ENCODE measurements around the gene JPH3. TPM values are rescaled to one million over a fixed set of nuclear protein-coding genes. Genes with fewer than 3 reads are reported as not detected.

Gene JPH3
- total RNA-seq, 1 donor: not detected

DNA sequence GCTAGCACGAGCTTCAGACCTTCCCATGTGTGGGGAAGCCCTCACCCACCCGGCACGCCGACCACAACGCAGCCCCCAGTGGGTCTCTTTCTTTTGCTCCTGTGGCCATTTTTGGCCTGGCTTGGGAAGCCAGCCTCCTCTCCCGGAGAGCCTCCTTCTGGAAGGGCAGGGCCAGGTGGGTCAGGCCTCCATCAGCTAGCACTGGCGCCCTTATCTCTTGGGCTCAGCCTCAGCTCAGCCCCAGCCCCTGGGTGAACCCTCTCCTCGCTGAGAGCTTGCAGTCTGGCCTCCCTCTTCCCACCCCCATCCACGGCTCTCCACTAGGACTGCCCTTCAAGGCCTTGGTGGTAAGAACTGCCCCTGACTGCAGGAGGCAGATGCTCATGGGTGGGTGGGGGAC lies 14.7 kb upstream of the JPH3 start:
- no peak overlapping the region for H3K4me3 ChIP-seq (ENCODE audit: low read depth, low read length)
- DNase-seq (ENCODE audit: low read depth): no peak
- TF ChIP-seq, protein P1, sequence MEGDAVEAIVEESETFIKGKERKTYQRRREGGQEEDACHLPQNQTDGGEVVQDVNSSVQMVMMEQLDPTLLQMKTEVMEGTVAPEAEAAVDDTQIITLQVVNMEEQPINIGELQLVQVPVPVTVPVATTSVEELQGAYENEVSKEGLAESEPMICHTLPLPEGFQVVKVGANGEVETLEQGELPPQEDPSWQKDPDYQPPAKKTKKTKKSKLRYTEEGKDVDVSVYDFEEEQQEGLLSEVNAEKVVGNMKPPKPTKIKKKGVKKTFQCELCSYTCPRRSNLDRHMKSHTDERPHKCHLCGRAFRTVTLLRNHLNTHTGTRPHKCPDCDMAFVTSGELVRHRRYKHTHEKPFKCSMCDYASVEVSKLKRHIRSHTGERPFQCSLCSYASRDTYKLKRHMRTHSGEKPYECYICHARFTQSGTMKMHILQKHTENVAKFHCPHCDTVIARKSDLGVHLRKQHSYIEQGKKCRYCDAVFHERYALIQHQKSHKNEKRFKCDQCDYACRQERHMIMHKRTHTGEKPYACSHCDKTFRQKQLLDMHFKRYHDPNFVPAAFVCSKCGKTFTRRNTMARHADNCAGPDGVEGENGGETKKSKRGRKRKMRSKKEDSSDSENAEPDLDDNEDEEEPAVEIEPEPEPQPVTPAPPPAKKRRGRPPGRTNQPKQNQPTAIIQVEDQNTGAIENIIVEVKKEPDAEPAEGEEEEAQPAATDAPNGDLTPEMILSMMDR (IDR thresholded peaks at IDR 0.05; ENCODE audit: insufficient read depth, low read length): no peak

DNA sequence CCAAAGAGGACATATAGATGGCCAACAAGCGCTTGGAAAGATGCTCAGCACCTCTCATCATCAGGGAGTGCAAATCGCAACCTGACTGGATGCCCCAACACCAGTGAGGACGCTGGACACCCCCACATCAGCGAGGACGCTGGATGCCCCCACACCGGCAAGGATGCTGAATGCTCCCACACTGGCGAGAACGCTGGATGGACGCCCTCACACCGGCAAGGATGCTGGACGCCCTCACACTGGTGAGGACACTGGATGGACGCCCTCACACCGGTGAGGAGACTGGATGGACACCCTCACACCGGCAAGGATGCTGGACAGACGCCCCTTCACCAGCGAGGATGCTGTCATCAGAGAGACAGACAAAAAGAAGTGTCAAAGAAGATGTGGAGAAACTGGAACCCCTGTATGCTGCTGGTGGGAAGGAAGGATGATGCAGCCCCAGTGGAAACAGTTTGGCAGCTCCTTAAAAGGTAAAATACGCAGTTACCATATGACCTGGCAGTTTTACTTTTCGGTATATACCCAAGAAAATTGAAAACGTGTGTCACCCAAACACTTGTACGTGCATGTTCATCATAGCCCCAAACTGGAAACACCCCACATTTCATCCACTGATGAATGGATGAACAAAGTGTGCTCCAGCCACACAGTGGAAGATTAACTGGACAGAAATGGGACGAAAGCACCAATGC lies 10.1 kb upstream of the JPH3 start:
- TF ChIP-seq, protein P1 (IDR thresholded peaks at IDR 0.05; ENCODE audit: insufficient read depth, low read length): no peak
- no peak overlapping the region for H3K4me3 ChIP-seq (ENCODE audit: low read depth, low read length)
- no peak for DNase-seq (ENCODE audit: low read depth)

DNA sequence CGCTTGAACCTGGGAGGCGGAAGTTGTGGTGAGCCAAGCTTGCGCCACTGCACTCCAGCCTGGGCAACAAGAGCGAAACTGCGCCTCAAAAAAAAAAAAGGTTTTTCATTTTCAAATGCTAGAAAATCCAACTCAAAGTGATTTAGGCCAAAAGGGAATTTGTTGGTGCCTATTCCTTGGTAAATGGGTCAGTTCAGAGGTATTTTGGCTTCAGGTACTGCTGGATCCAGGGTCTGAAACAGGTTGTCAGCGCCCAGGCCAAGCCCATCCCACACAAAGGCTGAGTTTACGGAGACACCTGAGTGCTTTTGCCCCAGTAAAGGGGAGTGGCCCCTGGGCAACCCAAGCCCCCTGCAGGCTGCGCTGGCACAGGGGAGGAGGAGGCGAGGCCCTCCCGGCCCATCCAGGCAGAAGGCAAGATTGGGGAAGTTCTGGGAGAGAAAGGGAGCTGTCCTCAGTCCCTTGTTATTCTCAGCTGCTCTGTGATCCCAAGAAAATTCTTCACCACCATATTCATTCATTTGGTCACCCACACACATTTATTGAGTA lies 8.5 kb upstream of the JPH3 start:
- no peak for DNase-seq (ENCODE audit: low read depth)
- H3K4me3 ChIP-seq (ENCODE audit: low read depth, low read length): no peak overlapping the region
- TF ChIP-seq, protein P1 (IDR thresholded peaks at IDR 0.05; ENCODE audit: insufficient read depth, low read length): no peak

DNA sequence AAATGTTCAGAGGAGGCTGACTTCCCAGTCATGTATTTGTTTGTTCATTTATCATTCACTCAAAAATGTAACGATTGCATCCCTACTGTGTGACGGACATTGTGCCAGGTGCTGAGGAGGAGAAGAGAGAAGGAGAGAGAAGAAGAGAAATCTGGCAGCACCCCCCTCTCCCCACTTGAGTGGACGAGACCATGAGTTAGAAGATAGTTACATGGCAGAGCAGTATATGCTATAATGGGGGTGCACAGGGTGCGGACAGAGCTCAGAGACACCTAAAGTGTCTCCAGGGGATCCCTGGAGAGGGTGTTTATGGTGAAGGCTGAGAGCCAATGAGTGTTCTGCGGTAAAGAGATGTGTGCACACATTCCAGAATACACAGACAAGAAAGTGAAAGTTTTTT lies 6.6 kb upstream of the JPH3 start:
- TF ChIP-seq, protein P1 (IDR thresholded peaks at IDR 0.05; ENCODE audit: insufficient read depth, low read length): no peak
- H3K4me3 ChIP-seq (ENCODE audit: low read depth, low read length): no peak overlapping the region
- no peak for DNase-seq (ENCODE audit: low read depth)

DNA sequence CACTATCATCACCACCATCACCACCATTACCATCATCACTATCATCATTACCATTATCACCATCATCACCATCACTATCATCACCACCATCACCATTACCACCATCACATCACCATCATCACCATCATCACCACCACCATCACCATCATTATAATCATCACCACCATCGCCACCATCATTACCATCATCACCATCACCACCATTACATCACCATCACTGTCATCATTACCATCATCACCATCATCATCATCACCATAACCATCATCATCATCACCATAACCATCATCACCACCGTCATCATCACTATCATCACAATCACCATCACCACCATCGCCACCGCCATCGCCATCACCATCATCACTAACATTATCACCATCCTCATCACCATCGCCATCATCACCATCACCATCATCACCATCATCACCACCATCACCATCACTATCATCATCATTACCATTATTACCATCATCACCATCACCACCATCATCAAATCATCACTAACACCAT lies 4.9 kb upstream of the JPH3 start:
- TF ChIP-seq, protein P1 (IDR thresholded peaks at IDR 0.05; ENCODE audit: insufficient read depth, low read length): no peak
- DNase-seq (ENCODE audit: low read depth): no peak
- H3K4me3 ChIP-seq (ENCODE audit: low read depth, low read length): no peak overlapping the region

DNA sequence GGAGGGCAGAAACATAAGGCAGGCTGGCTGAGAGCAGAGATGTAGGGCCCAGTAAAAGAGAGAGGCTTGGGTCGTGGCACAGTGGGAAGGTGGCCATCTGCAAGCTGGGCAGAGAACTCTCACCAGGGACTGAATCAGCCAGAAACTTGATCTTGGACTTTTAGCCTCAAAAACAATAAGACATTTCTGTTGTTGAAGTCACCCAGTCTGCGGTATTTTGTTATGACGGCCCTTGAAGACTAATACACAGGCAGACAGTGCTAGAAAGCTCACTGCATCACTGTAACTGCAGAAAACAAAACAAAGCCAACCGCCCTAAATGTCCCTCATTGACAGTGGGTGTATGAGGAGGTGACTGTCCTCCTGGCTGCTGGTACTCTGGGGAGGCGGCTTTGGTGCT lies 3.9 kb upstream of the JPH3 start:
- no peak for DNase-seq (ENCODE audit: low read depth)
- TF ChIP-seq, protein P1 (IDR thresholded peaks at IDR 0.05; ENCODE audit: insufficient read depth, low read length): no peak
- no peak overlapping the region for H3K4me3 ChIP-seq (ENCODE audit: low read depth, low read length)
